HG03135 (cell line): Measurements from ENCODE around the gene SMIM22.
"Not testable (repeated sequence)": the region's sequence is repeated elsewhere in the genome, so short reads cannot be mapped to it uniquely, and the experiment has no call there.

Source experiments
- ATAC-seq: cut with Tn5 transposase; IDR thresholded peaks from one replicate; pipeline ENCODE4 v1.9.1; 2021; ENCODE audit warnings: mild to moderate bottlenecking, moderate library complexity; ENCODE audit not compliant: unreplicated experiment

SMIM22 gene

DNA sequence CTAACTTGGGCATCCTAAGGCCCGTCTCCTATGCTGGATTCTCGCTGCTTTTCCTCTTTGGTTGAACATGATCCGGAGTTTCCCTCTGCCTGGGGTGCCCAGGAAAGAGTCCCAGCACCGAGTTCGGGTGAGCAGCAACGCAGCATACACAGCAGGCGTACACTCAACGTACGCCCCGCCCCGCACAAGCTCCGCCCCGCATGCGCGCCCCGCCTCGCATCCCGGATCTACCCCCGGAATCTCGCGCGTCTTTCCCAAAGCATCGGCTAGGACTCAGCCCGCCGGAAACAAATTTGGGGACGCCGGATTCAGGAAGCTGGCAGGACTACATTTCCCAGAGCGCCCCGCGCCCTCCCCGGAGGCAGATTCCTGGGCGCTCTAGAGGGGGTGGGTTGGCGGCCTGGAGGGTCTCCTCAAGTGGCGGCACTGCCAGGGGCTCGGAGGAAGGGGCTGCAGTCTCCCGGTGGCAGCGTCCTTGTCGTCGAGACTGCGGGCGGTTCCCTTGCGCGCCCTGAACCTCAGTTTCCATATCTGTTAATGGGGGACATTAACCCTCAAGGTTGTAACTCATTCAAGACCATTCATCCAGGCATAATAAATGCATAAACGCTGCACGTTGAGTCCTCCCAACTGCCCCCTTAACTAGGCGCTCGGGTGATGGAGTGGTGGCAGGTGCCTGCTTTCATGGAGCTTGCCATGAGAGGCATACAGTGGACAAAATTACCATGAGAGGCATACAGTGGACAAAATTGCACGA is 26.4 kb upstream of the SMIM22 start:
- ATAC-seq, result peak; percentile 49

DNA sequence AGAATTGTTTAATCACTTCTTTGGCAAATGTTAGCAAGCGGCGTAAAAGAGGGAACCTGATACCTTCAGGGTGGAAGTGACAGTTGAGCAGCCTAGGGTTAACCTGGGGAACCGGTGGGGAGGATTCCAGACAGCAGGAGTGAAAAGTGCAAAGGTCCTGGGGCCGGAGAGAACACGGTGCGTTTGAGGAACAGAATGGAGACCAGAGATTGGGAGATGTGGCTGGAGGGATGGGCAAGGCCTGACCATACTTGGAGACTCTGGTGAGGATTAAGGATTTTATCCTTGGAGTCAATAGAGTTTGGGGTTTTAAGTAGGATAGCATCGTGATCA is 25.9 kb upstream of the SMIM22 start:
- no peak for ATAC-seq

DNA sequence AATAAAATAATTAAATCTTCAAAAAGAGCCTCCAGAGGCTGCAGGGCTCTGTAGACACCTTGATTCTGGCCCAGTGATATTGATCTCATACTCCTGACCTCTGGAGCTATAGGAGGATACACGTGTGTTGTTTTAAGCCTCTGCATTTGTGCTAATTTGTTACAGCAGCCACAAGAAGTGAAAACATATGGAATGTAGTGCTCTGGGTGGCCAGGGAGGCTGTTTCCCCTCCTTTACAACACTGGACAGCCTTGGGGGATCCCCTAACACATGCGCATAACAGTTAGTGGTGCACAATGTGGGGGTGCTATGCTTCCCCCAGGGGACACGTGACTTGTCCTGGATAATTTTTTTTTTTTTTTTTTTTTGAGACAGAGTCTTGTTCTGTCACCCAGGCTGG is 23.5 kb upstream of the SMIM22 start:
- no peak for ATAC-seq

DNA sequence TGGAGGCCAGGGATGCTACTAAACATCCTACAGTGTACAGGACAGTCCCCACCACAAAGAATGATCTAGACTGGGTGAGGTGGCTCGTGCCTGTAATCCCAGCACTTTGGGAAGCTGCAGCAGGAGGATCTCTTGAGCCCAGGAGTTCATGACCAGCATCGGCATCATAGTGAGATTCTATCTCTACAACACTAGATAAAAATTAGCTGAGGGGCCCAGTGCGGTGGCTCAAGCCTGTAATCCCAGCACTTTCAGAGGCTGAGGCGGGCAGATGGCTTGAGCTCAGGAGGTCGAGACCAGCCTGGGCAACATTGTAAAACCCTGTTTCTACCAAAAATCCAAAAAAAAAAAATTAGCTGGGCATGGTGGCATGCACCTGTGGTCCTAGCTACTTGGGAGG is 22.8 kb upstream of the SMIM22 start:
- ATAC-seq, result no peak

DNA sequence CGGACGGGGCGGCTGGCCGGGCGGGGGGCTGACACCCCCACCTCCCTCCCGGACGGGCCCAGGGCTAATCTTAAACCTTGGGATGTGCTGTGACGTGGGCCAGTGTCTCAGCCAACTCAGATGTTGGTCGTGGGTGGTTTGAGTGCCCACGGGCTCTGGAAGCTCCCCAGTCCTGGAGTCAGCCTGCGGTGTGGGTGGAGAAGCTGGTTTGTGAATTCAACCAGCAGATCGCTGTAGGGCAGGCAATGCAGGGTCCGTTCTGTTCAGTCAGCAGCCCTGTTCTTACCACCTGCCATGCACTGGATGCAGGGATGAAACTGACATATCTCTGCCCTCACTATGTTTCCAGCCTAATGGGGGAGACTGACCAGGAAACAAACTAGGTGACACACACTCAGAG is 20.2 kb upstream of the SMIM22 start:
- ATAC-seq, result no peak

DNA sequence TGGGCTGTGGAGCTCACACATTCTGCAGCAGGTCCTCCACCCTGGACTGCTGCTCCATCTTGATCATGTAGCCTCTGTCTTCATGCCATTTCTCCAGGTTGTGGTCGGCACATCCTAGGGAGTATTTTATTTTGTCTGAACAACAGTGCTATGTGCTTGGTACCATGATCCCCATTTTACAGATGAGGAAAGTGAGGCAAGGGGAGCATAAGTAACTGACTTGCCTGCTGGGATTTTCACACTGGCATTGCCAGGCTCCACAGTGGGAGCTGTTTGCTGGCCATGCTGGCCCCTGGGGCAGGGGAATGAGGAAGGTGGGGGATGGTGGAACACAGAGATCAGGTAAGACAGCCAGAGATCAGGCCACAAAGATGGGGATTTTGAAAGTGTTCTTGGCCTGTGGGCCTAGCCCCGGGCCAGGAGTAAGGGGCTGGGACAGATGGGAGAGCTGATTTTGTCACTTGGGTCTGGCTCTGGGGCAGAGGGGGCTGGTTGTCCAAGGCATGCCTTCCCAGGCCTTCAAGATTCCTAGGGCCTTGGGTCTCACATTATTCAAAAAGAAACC is 18.9 kb upstream of the SMIM22 start:
- ATAC-seq, result no peak

DNA sequence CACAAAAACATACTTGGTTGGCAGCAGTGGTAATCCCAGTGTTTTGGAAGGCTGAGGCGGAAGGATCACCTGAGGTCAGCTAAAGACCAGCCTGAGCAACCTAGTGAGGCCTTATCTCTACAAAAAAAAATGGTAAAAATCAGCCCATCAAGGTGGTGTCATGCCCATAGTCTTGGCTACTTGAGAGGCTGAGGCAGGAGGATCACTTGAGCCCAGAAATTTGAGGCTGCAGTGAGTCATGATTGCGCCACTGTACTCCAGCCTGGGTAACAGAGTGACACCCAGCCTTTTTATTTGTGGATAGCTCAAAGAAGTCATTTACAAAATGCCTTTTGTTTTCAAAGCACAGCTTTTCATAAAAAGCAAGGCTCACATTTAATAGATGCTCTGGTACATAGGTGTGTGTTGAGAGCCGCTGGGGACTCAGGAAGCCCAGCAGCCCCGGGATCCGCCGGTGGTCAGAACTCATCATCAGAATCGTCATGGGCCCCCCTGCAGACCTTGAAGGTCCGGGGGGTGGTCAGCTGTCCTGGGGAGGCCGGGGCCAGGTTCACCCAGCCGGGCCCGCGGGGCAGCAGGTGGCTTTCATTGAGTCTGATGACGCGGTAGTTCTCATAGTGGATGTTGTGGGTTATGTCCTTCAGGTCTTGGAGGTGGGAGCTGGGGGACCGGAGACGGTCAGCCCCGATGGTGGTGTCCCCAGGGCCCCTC is 17.7 kb upstream of the SMIM22 start:
- ATAC-seq, result no peak

DNA sequence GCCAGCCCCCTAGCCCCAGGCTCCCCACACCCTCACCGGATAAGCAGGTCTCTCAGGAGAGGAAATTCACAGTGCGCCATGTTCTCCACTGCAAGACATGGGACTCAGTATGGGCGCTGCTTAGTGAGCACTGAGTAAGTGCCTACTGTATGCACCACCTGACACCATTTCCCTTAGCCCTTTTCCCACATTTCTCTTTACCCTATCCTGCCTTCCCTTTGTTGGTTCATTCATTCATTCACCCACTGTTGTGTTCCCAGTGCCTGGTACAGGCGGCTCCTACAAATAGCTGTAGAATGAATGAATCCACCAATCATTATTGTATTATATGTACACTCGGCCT is 17.1 kb upstream of the SMIM22 start:
- ATAC-seq, result no peak

DNA sequence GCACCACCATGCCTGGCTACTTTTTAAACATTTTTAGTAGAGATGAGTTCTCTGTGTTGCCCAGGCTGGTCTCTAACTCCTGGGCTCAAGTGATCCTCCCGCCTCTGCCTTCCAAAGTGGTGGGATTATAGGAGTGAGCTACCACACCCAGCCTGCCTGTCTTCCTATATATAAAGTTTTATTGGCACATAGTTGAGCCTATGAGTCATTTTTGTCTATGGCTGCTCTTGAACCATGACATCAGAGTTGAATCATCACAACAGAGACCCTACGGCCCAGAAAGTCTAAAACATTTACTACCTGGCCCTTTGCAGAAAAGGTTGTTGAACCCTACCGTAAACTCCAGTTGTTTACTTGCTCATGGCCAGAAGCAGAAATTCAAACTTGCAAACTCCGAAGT is 14.9 kb upstream of the SMIM22 start:
- no peak for ATAC-seq

DNA sequence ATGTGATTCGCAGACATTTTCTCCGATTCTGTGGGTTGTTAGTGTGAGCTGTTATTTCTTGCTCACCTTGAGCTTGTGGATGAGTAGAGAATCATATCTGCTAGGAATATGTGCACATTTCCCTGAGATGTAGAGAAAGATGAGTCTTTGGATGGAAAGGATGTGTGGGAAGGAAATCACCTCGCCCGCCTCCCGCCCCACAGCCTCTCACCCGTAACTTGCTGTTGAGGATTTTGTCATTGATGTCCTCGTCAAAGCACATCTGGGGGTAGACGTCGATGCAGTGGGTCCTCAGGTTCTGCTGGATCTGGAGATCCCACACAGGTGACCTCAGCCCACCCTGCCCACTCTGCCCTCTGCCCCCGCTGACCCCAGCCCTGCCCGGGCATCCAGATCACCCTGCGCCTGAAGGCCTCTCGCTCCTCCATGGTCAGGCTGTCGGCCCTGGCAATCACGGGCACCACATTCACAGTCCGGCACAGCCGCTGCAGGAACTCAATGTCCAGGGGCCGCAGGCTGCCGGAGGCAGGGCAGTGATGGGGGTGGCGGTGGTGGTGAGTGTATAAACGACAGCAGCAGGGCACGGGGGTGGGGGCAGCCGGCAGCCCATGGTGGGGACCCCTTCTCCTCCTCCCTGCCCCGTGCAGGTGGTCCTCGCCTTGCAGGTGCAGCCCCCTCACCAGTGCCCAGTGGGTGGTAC is 11.8 kb upstream of the SMIM22 start:
- ATAC-seq, result no peak

DNA sequence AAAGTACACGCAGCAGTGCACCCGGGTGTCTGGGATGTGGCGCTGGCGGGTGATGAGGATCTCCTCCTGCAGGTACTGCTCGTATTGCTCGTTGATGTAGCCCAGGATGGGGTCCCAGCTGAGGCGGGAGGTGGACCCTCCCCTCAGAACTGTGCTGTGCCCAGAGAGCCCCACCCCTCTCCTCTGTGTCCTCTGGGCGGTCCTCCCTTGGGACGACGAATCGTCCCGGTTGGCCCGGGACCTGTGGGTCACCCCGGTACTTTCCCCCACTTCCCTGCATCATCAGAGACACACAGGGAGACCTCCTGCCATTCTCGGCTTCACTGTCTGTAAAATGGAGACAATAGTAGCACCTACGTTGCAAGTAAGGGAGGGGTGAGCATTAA is 11.2 kb upstream of the SMIM22 start:
- ATAC-seq, result no peak

DNA sequence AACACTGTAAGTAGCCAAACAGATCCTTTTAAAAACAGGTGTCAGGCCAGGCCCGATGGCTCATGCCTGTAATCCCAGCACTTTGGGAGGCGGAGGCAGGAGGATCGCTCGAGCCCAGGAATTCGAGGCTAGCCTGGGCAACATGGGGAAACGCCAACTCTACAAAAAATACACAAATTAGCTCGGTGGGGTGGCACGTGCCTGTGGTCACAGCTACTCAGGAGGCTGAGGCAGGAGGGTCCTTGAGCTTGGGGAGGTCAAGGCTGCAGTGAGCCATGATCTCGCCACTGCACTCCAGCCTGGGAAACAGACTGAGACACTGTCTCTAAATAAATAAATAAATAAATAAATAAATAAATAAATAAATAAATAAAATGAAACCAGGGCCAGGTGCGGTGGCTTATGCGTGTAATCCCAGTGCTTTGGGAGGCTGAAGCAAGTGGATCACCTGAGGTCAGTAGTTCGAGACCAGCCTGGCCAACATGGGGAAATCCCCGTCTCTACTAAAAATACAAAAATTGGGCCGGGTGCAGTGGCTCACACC is 10.7 kb upstream of the SMIM22 start:
- ATAC-seq, result not testable (repeated sequence)

DNA sequence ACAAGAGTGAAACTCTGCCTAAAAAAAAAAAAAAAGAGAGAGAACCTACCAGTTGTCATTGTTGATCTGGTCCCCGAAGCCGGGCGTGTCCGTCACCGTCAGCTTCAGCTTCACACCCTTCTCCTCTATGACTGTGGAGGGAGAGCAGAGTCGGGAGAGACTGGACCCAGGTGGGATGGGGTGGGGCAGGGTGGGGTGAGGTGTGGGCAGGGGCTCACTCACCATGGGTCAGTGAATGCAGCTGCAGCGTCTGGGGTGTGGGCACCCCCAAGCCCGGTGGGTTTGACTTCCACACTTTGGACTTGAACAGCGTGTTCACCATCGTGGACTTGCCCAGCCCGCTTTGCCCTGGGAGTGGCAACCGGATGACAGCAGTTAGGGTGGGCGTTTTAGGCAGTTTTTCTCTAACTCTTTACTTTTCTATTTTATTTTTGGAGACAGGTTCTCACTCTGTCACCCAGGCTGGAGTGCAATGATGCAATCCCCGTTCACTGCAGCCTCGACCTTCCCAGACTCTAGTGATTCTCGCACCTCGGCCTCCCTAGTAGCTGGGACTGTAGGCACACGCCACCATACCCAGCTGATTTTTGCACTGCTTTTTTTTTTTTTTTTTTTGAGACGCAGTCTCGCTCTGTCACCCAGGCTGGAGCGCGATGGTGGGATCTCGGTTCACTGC is 9.3 kb upstream of the SMIM22 start:
- ATAC-seq, result no peak

DNA sequence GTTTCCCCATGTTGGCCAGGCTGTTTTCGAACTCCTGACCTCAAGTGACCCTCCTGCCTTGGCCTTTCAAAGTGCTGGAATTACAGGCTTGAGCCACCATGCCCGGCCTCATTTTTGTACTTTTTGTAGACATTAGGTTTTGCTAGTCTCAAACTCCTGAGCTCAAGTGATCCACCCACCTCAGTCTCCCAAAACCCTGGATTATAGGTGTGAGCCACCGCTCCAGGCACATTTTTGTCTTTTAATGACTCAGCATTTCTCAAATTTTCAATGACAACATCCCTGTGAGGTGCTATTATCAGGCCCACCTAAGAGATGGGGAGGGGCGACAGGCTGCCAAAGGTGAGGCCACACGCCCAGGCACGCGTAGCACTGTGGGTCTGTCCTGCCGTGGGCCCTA is 8.1 kb upstream of the SMIM22 start:
- no peak for ATAC-seq

DNA sequence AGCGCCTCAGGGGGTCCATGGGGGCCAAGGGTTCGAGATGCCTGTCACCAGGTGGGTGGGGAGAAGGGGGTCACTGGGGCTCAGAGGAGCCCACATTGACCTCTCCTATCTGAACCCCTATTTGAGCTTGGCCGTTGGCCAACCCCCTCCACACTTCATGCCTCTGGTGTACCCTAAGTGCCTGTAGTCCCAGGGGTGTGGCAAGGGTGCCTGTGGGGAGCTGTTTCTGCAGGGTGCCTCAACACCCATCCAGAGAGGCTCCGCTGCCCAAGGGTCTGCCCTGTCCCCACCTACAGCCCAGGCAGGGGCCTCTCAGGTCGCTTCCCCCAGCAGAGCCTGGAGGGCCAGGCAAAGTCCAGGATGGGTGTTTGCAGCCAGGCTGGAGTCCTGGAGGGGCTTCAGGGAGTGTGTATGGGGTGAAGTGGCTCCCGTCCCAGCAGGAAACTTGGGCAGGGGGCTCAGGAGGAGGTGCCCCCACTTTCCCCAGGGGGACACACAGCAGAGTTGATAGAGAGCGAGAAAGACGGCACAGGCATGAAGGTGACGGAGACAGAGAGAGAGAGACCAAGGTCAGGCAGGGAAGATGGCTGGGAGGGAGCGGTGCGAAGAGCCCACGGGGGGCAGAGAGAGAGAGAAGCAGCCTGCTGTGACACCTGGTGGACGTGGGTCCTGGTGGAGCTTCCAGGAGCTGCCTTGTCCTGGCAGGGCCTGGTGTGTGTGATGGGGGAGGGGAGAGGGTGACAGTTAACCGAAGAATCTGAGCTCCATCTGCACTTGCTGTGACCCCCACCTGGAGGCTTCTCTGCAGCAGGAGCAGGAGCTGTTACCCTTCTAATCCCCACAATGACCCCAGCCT is 7.3 kb upstream of the SMIM22 start, which contains the start of gene SEPTIN12:
SEPTIN12 (minus strand) TSS at position 719 of the 856 bp plus-strand sequence; CDS start at position 19, 700 bp downstream.
- no peak for ATAC-seq

DNA sequence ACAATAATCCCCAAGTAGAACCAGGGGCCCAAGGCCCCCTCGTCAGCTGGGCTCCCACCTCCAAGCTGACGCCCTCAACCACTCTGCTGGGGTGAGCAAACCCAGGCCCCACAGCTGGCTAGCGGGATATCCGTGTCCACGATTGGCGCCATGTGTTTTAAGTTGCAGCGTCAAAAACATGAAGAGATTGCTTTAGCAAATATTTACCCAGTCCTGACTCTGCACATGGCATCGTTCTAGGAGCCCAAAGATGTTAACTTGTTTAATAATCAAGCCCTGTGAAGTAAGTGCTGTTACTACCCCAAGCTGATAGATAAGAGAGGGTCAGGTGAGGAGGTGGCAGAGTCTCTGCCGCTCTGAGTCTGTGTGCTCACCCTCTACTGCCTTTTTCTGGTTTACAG is 6.7 kb upstream of the SMIM22 start:
- ATAC-seq, result no peak

DNA sequence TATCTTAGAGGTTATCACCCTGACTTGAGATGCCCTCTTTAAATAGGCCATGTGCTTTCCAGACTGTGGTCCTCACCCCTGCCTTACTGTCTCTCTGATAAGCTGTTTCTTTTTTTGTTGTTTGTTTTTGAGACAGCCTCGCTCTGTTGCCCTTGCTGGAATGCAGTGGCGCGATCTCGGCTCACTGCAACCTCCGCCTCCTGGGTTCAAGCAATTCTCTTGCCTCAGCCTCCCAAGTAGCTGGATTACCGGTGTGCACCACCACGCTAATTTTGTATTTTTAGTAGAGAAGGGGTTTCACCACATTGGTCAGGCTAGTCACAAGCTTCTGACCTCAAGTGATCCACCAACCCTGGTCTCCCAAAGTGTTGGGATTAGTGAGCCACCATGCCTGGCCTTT is 6.3 kb upstream of the SMIM22 start:
- ATAC-seq, result no peak

DNA sequence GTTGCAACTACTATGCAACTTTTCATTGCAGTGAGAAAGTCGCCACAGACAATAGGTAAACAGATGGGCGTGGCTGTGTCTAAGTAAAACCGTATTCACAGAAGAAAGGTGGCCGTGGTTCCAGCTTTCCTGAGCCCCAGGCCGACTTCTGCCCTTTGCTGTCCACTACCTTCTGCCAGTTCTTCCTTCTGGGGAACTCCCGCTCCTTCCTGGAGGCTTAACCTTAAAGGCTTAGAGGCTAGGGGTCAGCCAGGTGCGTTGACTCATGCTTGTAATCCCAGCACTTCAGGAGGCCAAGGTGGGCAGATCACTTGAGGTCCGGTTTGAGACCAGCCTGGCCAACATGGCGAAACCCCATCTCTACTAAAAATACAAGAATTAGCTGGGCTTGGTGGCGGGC is 4.9 kb upstream of the SMIM22 start:
- no peak for ATAC-seq

DNA sequence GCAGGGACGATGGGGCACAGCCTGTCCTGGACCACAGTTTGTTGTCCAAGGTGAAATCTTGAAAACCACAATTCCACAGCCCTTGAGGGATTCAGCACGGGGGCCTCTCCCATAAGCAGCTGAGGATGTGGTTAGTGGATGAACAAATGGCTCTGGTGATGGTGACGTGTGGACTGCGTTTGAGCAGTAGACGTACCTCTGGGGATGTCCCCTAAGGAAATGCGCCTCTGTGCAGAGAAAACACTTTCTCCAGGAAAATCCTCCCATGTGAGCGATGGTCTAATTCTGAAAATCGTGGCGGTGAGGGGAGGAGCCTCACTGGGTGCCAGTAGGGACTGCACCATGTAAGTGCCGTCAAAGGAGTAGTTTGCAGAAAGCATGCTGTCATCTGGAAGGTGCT is 4.3 kb upstream of the SMIM22 start:
- ATAC-seq, result no peak

DNA sequence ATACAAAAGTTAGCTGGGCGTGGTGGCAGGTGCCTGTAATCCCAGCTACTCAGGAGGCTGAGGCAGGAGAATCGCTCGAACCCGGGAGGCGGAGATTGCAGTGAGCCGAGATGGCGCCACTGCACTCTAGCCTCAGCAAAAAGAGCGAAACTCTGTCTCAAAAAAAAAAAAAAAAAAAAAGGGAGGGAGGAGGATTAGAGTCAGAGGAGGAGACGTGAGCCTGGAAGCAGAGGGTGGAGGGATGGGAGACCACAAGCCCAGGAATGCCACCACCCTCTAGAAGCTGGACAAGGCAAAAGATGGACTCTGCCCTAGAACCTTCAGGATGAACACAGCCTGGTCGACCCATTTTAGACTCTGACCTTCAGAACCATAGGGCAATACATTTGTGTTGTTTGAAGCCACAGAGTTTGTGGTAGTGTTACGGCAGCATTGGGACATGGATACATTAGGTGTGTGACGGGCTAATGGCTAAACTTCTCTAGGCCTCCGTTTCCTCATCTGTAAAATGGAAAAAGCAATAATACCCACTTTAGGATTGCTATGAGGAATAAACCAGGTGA is 2.1 kb upstream of the SMIM22 start:
- no peak for ATAC-seq
